NCI-H1105 treated with DMSO at 0.1 percent for 48 hours (cell line): Measurements from ENCODE around the gene SERINC3.

Experiments
- DNase-seq: peaks from one replicate; lab custom pipeline; 2025; lab: John Stamatoyannopoulos, UW

SERINC3 gene

DNA sequence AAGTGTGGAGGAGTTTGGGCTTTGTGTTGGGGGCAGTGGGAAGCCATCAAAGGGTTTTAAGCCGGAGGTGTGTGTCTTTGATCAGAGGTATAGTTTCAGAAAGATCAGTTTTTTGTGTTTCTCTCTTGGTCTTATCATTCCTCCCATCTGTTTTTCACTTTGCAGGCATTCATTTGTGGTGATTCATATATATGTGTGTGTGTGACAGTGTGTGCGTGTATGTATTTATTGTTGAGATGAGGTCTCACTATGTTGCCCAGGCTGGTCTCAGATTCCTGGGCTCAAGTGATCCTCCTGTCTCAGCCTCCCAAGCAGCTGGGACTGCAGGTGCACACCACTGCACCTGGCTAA is 11.1 kb upstream of the SERINC3 start:
- DNase-seq: no peak

GRCh38 chr20:44532259-44532980 is 10.6 kb upstream of the SERINC3 start:
- peak; percentile 2 for DNase-seq

DNA sequence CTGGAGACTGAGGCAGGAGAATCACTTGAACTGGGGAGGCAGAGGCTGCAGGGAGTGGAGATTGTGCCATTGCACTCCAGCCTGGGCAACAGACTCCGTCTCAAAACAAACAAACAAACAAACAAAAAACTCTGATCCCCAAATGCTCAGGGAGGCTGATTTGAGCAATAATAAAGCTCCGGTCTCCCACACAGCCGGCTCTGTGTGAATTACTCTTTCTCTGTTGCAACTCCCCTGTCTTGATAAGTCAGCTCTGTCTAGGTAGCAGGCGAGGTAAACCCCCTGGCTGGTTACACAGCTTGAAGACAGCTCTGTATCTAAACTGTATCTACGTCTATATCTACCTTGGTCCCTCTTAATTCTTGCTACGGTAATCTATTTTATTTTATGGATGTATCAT is 6.4 kb upstream of the SERINC3 start:
- DNase-seq: no peak

GRCh38 chr20:44527716-44528199 is 5.9 kb upstream of the SERINC3 start:
- DNase-seq: no peak

DNA sequence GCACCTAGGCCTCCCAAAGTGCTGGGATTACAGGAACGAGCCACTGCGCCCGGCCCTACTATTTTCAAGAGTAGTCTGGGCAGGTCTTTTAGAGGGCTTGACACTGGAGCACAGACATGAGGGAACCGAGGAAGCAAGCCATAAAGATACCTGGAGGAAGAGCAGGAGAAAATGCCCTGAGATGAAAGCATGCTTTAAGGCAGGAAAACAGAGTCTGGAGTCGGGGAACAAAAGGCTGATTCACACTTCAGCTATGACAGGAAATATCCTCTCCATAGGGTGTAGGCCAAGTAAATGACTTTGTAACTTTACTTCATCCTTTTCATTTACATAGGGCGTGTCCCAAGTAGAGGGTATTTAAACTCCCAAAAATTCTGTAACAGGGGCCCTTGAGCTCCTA is 4.3 kb upstream of the SERINC3 start:
- DNase-seq: no peak

GRCh38 chr20:44523746-44524145 is 1.9 kb upstream of the SERINC3 start:
- DNase-seq: no peak

GRCh38 chr20:44522841-44523240 is 971 bp upstream of the SERINC3 start:
- no peak for DNase-seq

GRCh38 chr20:44520881-44521280 is 989 bp downstream of the SERINC3 start:
- DNase-seq: no peak

DNA sequence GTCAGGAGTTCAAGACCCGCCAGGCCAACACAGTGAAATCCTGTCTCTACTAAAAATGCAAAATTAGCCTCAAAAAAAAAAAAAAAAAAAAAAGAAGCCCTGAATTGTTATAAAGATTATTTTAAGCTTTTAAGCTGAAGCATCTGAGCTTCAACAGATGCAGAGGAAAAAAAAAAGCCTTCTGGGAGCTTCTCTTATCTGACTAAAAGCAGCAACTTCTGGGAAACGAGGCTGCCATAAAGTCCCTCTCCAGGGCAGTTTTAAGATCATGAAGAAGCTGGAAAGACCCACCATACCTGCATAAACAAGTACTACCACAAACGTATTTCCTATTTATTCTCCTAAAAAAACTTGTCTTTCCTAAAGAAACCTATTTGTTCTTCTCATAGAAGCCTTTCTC is 3.6 kb downstream of the SERINC3 start:
- DNase-seq: no peak

- DNase-seq: no peak
Observed at GRCh38 chr20:44517454-44517853, 4.4 kb downstream of the SERINC3 start.

GRCh38 chr20:44516491-44516890 is 5.4 kb downstream of the SERINC3 start:
- no peak for DNase-seq

- no peak for DNase-seq
Observed at GRCh38 chr20:44513871-44514270, 8.0 kb downstream of the SERINC3 start.

- no peak for DNase-seq
Observed at GRCh38 chr20:44509762-44510161, 12.1 kb downstream of the SERINC3 start.

DNA sequence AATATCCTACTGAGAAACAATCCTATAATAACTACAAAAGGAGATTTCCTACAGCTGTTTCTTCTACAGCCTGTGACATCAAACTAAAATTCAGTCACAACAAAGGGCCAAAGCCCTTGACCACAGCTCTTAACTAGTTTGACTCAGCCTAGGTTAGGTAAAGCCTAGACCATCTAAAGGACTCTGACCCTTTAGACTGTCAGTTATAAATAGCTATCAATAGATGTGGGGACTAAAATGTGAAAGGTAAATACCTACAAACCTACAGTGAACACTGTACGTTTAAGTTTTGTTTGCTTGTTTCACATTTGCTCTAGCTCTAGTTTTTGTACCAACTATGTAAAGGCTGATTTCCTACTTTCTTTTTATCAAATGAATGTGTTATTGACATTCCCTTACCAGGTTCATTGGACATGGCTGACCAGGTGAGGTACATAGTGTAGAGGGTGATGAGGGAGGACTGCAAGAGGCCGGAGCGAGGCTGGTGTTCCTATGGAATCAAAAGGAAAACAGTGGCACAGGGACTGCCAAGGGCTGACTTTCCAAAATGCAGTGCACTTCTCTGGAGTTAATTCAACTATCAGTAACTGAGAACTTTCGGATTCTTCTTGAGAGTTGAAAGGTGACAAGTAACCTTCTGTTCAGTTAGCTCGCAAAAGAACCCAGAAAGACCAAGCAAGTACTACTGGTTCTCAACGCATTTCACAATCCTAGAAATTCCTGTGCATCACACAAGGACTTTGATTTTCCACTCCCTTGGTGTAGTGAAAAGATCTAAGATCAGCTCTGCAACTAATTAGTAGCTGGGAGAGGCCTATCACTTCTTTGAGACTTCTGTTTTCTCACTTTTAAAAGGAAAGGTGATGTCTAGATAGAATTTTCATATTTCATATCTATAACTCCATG is 17.2 kb downstream of the SERINC3 start:
- DNase-seq: no peak

GRCh38 chr20:44502968-44503367 is 18.9 kb downstream of the SERINC3 start:
- no peak for DNase-seq

DNA sequence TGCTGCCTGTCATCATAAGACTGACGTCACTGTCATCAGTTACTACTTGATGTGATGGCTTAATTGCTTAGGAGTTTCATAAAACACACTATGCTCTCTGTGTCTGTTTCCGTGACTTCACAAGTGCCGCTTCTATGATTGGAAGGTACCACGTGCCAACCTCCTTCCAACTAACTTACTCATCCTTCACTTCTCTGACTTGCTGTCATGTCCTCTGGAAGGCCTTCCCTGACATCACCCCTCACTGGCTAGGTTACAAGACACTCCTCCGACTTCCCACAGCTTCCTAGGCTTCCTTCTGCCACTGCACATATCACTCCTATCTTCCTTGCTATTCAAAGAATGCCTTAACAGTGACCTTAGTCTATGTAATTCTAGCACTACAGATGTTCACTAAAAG is 20.4 kb downstream of the SERINC3 start:
- DNase-seq: no peak

DNA sequence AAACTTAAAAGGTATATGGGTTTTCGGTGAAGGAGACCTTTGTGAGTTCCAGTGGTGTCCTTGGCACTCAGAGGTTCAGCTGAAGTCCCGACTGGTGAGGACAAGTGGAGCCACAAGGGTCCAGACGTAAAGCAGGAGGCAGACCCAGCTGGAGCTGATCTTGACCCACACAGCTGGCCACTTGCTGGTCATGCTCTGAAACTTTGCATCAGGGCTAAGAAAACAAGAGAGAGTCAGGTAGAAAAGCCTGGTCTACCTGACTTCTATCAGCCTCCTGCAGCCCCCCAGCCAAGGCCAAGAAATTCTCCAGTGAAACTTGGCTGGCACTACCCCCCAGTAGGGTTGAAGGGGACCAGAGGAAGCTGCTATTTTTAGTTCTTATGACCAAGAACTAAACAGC is 21.6 kb downstream of the SERINC3 start:
- no peak for DNase-seq

GRCh38 chr20:44497761-44498160 is 24.1 kb downstream of the SERINC3 start:
- DNase-seq: no peak

- DNase-seq: no peak
Observed at GRCh38 chr20:44496976-44497375, 24.9 kb downstream of the SERINC3 start.

- no peak for DNase-seq
Observed at GRCh38 chr20:44495802-44496481, 25.9 kb downstream of the SERINC3 start.

- DNase-seq: no peak
Observed at GRCh38 chr20:44495257-44495656, 26.6 kb downstream of the SERINC3 start.

- DNase-seq: no peak
Observed at GRCh38 chr20:44494681-44495080, 27.2 kb downstream of the SERINC3 start.

DNA sequence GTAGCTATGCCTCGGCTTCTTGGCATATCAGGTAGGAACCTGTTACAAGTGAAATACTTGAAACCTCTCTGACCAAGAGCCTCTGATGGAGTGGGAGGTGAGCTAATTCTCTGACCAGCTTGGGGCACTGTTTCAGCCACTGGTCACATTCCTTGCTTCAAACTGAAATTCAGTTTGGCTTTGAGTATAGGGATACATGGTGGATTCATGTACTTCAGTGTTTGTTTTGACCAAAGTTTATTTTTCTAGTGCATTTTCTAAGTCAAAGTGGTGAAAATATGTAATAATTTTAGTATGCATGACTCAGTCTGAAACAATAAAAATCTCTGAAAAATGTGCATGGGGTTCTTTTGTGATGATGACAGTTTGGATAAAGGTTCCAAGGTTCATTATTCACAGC is 27.6 kb downstream of the SERINC3 start:
- no peak for DNase-seq
